ENCODE measurements around the gene SPATA1. TPM values are rescaled to one million over a fixed set of nuclear protein-coding genes. Genes with fewer than 3 reads are reported as not detected.
A peak's percentile ranks its signal among the peaks of the same experiment; 100 is the strongest.

Gene SPATA1
- total RNA-seq, 1 donor from 2014 or later = 1.5 TPM

GRCh38 chr1:84479998-84480397, 26.2 kb upstream of the SPATA1 start:
- TF ChIP-seq, protein P1, sequence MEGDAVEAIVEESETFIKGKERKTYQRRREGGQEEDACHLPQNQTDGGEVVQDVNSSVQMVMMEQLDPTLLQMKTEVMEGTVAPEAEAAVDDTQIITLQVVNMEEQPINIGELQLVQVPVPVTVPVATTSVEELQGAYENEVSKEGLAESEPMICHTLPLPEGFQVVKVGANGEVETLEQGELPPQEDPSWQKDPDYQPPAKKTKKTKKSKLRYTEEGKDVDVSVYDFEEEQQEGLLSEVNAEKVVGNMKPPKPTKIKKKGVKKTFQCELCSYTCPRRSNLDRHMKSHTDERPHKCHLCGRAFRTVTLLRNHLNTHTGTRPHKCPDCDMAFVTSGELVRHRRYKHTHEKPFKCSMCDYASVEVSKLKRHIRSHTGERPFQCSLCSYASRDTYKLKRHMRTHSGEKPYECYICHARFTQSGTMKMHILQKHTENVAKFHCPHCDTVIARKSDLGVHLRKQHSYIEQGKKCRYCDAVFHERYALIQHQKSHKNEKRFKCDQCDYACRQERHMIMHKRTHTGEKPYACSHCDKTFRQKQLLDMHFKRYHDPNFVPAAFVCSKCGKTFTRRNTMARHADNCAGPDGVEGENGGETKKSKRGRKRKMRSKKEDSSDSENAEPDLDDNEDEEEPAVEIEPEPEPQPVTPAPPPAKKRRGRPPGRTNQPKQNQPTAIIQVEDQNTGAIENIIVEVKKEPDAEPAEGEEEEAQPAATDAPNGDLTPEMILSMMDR (conservative IDR thresholded peaks at IDR 0.05) = no peak
- Mint-ChIP-seq H3K4me1 (peaks cover 24% of the 10 kb centered on the region), H3K27me3 (ENCODE audit: low read depth) (peaks cover 37% of the 10 kb centered on the region), H3K9me3 (peaks cover 14% of the 10 kb centered on the region), H3K27ac (ENCODE audit: unreplicated experiment) (no peak overlapping the region), H3K4me3 (peak overlapping the region; percentile 99), H3K36me3 (ENCODE audit: low read depth) (peaks cover 23% of the 10 kb centered on the region)
- DNase-seq (ENCODE audit: low read depth, low spot score) = no peak

GRCh38 chr1:84480650-84481049, 25.5 kb upstream of the SPATA1 start:
- Mint-ChIP-seq H3K27me3 (ENCODE audit: low read depth) (peaks cover 31% of the 10 kb centered on the region), H3K4me1 (peaks cover 24% of the 10 kb centered on the region), H3K36me3 (ENCODE audit: low read depth) (peaks cover 23% of the 10 kb centered on the region), H3K4me3 (peak overlapping the region; percentile 60), H3K27ac (ENCODE audit: unreplicated experiment) (no peak overlapping the region), H3K9me3 (peaks cover 13% of the 10 kb centered on the region)
- no peak for DNase-seq (ENCODE audit: low read depth, low spot score)
- TF ChIP-seq, protein P1 (conservative IDR thresholded peaks at IDR 0.05) = no peak

GRCh38 chr1:84481317-84481716, 24.9 kb upstream of the SPATA1 start:
- H3K9me3 Mint-ChIP-seq = peaks cover 11% of the 10 kb centered on the region
- H3K4me3 Mint-ChIP-seq = peak overlapping the region; percentile 58
- H3K27me3 Mint-ChIP-seq (ENCODE audit: low read depth) = peaks cover 26% of the 10 kb centered on the region
- peaks cover 28% of the 10 kb centered on the region for H3K36me3 Mint-ChIP-seq (ENCODE audit: low read depth)
- no peak for DNase-seq (ENCODE audit: low read depth, low spot score)
- H3K27ac Mint-ChIP-seq (ENCODE audit: unreplicated experiment) = no peak overlapping the region
- peaks cover 24% of the 10 kb centered on the region for H3K4me1 Mint-ChIP-seq
- TF ChIP-seq, protein P1 (conservative IDR thresholded peaks at IDR 0.05) = no peak

DNA sequence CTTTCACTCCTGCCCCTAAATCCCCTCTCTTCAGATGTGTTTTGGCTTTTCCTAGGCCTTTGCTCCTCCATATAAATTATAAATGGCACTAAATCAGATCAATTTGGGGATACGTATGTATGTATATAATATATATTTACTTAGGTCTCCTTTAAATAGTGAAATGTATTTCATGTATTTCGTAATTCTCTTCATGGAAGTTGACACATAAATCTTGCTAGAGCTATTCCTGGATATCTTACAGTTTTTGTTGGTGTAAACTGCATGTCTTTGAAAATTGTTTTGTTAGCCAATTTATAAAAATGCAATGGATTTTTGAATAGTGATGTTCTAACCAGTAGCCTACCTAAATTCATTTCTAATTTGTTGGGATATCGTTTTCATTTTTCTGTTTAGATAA, 18.1 kb upstream of the SPATA1 start:
- H3K4me3 Mint-ChIP-seq = no peak overlapping the region

GRCh38 chr1:84489766-84490165, 16.4 kb upstream of the SPATA1 start:
- Mint-ChIP-seq H3K36me3 (ENCODE audit: low read depth) (peaks cover 16% of the 10 kb centered on the region), H3K27me3 (ENCODE audit: low read depth) (no peaks in the 10 kb centered on the region), H3K4me1 (no peaks in the 10 kb centered on the region), H3K4me3 (no peak overlapping the region), H3K27ac (ENCODE audit: unreplicated experiment) (no peak overlapping the region), H3K9me3 (no peaks in the 10 kb centered on the region)
- TF ChIP-seq, protein P1 (conservative IDR thresholded peaks at IDR 0.05) = no peak
- DNase-seq (ENCODE audit: low read depth, low spot score) = no peak

More for the DNA sequence above, 18.1 kb upstream of the SPATA1 start:
- Mint-ChIP-seq H3K27me3 (ENCODE audit: low read depth) (no peaks in the 10 kb centered on the region), H3K4me1 (no peaks in the 10 kb centered on the region), H3K9me3 (no peaks in the 10 kb centered on the region), H3K27ac (ENCODE audit: unreplicated experiment) (no peak overlapping the region), H3K36me3 (ENCODE audit: low read depth) (peaks cover 19% of the 10 kb centered on the region)
- DNase-seq (ENCODE audit: low read depth, low spot score) = no peak
- TF ChIP-seq, protein P1 (conservative IDR thresholded peaks at IDR 0.05) = no peak

DNA sequence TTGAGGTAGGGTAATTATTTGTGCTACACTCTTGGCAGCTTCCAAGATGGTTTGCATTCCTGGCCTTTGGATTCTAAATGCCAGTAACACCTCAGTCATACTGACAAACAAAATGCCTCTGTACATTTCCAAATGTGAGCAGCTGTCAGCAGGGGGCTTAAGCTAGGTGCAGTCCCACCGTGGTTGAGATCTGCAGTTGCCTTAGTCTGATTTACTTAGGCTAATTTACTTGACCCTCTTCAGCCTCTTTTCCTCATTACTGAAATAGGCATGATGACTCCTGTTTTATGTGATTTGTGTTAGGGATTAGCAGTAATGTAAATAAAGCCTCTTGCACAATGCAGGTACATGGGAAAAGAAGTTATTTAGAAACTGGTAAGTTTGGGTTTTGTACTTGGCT, 13.5 kb upstream of the SPATA1 start:
- no peaks in the 10 kb centered on the region for H3K9me3 Mint-ChIP-seq

More for the DNA sequence above, 13.5 kb upstream of the SPATA1 start:
- no peak overlapping the region for H3K27ac Mint-ChIP-seq (ENCODE audit: unreplicated experiment)
- DNase-seq (ENCODE audit: low read depth, low spot score) = no peak
- no peaks in the 10 kb centered on the region for H3K4me1 Mint-ChIP-seq
- H3K4me3 Mint-ChIP-seq = no peak overlapping the region
- H3K36me3 Mint-ChIP-seq (ENCODE audit: low read depth) = peaks cover 15% of the 10 kb centered on the region
- H3K27me3 Mint-ChIP-seq (ENCODE audit: low read depth) = no peaks in the 10 kb centered on the region
- TF ChIP-seq, protein P1 (conservative IDR thresholded peaks at IDR 0.05) = no peak
